NCI-H82 treated with DMSO at 0.1 percent for 48 hours (cell line): ENCODE results near the gene MMRN1.
A peak's percentile ranks its signal among the peaks of the same experiment; 100 is the strongest.

Source experiments
- DNase-seq: peaks from one replicate; lab custom pipeline; 2025; ENCODE audit not compliant: unreplicated experiment; lab: John Stamatoyannopoulos, UW

MMRN1 gene, protein sequence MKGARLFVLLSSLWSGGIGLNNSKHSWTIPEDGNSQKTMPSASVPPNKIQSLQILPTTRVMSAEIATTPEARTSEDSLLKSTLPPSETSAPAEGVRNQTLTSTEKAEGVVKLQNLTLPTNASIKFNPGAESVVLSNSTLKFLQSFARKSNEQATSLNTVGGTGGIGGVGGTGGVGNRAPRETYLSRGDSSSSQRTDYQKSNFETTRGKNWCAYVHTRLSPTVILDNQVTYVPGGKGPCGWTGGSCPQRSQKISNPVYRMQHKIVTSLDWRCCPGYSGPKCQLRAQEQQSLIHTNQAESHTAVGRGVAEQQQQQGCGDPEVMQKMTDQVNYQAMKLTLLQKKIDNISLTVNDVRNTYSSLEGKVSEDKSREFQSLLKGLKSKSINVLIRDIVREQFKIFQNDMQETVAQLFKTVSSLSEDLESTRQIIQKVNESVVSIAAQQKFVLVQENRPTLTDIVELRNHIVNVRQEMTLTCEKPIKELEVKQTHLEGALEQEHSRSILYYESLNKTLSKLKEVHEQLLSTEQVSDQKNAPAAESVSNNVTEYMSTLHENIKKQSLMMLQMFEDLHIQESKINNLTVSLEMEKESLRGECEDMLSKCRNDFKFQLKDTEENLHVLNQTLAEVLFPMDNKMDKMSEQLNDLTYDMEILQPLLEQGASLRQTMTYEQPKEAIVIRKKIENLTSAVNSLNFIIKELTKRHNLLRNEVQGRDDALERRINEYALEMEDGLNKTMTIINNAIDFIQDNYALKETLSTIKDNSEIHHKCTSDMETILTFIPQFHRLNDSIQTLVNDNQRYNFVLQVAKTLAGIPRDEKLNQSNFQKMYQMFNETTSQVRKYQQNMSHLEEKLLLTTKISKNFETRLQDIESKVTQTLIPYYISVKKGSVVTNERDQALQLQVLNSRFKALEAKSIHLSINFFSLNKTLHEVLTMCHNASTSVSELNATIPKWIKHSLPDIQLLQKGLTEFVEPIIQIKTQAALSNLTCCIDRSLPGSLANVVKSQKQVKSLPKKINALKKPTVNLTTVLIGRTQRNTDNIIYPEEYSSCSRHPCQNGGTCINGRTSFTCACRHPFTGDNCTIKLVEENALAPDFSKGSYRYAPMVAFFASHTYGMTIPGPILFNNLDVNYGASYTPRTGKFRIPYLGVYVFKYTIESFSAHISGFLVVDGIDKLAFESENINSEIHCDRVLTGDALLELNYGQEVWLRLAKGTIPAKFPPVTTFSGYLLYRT

DNA sequence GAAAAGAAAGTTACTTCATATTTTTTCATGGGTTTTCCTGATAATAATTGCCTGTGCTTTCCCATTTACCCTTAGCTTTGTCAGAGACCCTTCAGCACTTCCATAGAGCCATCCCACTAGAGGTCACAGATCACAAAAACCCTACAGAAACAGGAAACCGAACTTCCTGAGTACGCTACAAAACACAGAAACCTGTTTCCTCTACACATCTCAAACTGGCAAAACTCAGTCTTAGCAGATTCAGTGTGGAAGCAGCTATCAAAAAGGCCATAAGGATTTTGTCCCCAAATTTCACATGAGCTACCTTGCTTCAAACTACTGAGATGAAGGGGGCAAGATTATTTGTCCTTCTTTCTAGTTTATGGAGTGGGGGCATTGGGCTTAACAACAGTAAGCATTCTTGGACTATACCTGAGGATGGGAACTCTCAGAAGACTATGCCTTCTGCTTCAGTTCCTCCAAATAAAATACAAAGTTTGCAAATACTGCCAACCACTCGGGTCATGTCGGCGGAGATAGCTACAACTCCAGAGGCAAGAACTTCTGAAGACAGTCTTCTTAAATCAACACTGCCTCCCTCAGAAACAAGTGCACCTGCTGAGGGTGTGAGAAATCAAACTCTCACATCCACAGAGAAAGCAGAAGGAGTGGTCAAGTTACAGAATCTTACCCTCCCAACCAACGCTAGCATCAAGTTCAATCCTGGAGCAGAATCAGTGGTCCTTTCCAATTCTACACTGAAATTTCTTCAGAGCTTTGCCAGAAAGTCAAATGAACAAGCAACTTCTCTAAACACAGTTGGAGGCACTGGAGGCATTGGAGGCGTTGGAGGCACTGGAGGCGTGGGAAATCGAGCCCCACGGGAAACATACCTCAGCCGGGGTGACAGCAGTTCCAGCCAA lies at the start of gene MMRN1:
Gene MMRN1 (plus strand): TSS at position 206 of the 902 bp plus-strand sequence. CDS start 118 bp downstream, at position 324.
- DNase-seq: no peak

DNA sequence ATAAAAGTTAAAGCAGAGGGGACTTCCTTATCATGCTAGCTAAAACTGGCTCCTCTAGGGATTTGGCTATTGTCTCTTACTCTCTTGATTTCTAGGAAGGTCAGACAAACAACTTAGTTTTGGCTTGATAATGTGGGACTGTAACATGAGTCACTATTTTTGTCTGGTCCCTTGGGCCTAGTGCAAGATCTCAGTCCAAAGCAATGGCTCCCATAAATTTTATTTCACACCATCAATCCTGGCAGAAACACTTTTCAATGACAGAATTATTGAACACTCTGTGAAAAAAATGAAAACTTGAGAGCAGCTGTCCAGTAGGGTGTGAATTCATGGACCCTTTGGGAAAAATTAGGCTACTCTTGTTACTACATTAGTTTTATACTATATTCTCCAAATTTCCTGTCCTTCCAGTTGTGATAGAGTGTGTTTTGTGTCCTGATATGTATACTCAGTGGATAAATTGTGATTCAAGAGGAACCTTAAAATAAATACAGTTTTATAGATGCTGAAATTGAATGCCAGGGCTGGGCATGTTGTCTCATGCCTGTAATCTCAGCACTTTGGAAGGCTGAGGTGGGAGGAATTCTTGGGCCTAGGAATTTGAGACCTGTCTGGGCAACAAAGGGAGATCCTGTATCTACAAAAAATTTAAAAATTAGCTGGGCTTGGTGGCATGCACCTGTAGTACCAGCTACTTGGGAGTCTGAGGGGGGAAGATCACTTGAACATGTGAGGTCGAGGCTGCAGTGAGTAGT lies 46.9 kb upstream of the MMRN1 start:
- no peak for DNase-seq

DNA sequence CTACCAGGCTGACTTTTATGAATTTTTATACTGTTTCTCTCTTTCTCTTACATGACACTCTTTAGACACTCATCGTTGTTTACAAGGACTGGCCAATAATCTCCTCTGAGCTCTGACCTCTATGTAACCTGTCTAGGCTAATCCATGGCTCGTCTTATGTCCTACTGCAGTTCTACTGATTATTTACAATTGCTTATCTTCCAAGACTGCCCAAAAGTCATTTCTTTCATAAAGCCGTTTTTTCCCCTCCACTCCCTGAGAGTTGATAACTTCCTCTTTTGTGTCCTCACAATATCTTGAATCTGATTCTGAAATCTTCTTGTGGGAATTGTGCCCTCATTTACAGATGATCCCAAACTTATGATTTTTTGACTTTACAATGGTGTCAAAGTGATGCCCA lies 39.4 kb upstream of the MMRN1 start:
- DNase-seq: no peak

DNA sequence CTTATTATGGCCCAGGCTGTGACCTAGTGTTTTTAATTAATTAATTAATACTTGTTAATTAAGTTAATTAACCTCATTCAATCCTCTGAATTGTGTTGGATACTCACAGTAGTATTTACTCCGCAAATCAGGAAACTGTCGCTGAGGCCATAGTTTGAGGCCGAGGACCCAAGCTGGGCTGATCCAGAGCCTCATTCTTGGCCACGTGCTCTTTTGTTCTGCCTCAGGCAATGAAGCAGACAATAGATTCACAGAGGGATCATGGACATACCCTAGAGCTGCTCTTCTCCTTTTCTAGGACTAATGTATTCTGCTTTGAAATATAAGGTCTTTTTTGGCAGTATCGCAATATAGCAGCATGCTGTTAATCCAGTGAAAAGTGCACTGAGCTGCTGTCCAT lies 33.7 kb upstream of the MMRN1 start:
- no peak for DNase-seq

DNA sequence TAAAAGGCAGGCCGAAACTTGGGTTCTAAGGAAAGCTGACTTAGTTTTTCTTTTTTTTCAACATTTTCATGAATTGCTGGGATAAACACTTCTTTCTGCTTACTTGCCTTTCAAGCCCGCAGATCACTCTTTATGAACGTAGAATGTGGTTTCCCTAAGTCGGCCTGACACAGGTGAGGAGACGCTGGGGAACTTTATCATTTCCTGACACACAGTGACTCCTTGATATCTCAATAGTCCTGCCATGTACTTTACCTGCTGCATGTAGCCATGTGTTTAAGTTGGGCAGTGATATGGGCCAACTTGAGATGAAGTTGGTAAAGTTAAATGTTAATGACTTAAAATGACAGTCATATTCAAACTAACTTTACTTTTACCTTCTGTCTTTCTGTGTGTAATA lies 31.1 kb upstream of the MMRN1 start:
- no peak for DNase-seq

DNA sequence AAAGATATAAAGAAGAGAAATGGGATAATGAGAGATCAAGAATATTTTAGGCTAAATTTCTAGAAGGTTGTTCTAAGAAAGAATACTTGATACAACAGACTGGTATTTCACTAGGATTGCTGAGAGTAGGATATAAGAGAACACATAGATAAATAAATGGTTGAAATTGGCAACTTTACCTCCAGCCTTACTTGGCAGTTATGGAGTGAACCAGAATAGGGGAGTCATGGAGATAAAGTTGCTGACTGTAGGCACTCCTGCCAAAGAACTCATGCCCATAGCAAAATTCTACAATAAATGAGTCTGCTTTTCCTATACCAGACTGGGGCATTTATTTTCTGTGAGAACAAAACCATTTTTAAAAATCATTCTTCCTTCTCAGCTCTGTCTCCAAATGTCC lies 26.4 kb upstream of the MMRN1 start:
- no peak for DNase-seq

DNA sequence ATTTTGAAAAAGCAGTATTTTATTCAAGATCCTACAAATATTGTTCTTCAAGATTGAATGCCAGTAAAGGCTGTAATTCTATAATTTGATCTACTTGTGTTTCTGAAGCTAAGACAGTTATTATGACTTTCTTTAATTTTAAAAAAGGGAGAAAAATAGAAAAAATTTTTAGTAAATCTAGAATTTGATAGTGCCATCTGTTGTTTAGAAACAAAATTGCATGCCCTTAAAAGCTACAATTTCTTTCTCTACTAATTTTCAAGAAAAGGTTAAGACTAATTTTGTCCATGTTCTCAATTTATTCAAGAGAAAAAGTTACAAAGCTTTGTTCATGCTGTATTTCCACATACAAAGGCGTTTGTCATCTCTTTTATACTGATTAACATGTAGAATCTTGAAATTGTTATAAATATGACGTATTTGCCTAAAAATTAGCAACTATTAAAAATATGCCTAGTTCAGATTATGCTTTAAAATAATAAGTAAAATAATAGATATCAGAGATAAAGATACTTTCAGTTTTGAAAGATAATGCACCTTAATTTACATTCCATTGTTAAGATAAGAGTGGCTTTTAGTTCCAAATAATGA lies 25.6 kb upstream of the MMRN1 start:
- no peak for DNase-seq

DNA sequence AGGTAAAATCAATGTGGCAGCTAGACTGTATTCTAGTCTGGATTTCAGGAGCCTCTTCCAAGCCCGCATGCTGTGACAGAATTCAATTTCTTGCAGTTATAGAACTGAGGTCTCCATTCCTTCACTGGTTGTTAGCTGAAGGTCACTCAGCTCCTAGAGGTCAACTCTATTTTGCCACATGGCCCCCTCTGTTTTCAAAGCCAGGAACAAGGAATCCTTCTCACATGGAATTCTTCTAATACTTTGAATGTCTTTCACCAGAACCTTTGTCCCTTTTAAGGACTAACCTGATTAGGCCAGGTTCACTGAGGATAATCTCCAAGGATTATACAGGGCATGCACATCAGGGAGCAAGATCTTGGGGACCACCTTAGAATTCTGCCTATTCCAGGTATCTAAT lies 23.4 kb upstream of the MMRN1 start:
- DNase-seq: peak; percentile 5

DNA sequence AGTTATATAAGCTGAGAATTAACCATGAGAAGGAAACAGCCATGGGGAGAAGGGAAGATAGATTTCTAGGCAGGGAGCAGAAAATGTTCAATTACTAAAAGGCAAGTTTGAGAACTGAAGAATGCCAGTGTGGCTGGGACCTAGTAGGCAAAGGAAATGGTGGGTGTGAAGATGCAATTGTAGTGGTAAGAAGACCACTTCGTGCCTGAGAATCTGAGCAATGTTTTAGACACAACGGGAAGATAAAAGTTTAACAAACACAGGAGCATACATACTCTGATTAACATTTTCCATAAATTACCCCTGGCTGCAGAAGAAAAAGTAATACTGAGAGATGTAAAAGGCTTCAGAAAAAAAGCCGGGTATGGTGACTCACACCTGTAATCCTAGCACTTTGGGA lies 18.1 kb upstream of the MMRN1 start:
- DNase-seq: no peak

DNA sequence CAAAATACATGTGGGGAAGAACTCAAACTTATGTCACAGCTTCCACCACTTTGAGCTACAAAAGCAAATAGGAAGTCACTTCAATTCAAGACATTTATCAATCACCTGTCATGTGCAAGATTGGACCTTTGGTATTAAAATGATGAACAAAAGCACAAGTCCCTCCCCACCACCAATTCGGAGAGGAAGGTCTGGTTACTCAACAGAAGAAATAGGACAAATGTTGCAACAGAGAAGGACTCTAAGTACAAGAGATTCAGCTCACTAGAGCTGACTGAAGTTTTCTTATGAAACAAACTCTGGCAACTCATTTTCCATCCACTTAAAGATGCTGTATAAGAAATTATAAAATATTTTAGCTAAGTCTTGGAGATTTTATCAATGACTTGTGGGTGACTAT lies 16.0 kb upstream of the MMRN1 start:
- DNase-seq: no peak

DNA sequence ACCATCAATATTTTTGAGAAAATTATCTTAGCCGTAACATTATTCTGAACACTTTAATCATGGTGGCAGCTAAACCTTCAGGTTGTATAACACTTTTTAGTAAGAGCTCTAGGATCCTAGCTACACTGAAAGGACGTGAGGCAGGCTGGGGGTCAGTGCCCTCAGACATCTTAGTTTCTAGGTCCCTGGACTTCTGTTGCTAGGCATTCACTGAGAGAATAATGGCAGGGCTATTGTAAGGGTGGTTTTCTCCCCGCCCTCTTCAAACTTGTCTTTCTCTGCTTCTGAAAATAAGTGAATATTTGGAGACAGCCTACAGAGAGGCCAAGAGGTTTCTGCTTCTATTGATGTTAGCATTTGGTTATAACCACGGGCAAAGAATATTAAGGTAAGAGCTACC lies 15.4 kb upstream of the MMRN1 start:
- no peak for DNase-seq

DNA sequence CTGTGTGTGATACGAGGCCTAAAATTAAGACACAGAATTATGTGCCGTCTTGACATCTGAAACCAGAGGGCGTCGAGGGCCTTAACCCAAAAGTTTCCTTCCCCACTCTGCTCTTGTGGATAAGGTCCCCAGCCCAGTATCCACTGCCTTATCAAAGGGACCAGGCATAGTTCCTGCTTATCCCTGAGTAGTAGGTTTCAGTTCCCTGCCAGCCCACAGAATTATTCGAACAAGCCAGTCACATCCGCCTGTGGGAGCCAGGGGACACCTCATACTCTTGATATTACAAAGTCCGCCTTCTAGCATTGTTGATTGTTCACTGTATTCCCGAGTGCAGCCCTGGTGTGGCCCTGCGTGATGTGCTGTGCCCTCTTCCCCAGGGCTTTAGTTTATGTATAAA lies 5.4 kb upstream of the MMRN1 start:
- no peak for DNase-seq

DNA sequence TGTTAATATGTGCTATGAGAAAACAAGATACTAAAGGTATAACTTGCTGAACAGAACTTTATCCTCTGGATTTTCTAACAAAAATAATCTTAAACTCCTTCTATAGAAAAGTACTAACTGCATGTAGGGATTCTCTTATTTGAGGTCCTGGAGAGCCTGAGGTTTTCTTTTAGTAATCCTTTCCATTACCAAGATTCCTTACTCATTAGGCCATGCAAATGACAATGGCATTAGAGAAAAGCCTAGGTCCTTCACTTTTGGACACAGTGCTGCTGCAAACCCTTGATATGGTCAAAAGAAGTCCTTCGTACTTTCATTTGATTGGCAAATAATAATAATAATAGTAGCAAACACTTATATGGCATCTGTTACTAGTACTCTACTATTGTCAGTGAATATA lies 3.2 kb downstream of the MMRN1 start:
- no peak for DNase-seq

DNA sequence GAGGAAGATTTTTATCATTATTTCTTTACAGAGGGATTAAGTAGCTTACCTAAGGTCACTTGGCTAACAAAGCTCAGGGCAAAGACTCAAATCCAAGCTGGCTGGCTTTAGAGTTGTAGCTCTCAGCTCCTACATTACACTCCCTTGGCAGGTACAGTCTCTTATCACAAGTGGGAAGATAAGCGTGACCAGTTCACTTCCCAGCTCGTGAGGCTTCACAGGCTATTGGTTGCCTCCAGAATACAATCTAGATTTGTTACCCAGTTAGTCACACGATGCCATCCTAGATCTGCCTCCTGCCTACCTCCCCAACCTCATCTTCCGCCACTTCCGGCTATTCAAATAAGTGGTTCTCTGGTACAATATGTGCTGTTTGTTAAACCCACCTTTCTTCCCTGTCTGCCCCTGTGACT lies 3.7 kb downstream of the MMRN1 start:
- no peak for DNase-seq

DNA sequence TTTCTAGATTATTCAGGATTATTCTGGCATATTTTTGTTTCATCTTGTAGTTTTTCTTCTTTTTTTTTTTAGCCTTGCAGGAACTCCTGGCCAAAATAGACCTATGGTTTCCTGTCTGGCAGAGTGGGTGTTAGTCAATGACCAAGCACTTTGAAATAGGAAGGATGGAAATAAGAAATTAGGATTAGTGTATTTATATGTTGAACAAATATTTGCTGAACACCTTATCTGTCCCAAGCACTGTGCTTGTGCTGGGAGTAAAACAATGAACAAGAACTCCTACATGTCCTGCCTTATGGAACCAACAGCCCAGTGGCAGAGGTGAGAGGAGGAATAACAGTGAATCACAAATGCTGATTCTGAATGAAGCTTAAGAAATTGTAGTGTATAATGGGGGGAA lies 4.5 kb downstream of the MMRN1 start:
- DNase-seq: no peak

DNA sequence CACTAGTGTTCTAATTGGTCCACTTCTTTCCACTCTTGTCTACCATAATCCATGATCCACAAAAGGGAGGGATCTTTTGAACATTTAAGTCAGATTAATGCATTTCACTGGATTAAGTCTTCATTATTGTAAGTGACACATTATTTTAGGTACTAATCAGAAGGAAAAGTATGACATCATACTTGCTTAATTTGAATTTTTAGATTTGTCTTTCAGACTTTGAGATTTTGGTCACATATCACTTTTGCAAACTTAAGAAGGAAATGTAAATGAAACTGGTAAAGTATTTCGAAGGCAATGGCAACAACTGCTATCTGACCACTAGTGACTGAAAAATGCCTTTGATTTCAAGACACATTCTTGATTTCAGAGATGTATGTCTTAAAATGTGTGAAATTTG lies 5.2 kb downstream of the MMRN1 start:
- DNase-seq: no peak

DNA sequence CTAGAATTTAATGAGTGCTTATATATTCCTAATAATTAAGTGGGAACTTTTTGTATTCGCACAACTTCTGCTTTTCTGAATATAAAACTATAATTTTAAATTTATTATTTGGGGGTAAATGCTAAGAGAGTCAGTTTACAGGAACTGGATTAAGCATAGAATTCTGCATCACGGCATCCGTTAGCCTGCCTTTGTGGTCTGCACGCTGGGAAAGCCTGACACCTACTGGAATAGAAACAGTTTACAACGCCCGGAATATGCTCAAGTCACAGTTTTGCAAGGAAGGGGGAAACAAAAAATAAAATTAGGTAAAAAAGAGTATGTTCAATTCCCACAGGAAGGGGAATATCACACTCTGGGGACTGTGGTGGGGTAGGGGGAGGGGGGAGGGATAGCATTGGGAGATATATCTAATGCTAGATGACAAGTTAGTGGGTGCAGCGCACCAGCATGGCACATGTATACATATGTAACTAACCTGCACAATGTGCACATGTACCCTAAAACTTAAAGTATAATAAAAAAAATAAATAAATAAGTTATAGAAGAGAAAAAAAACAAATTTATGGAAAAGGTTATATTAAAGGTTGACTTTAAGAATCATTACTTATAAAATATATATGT lies 7.3 kb downstream of the MMRN1 start:
- DNase-seq: peak; percentile 46

DNA sequence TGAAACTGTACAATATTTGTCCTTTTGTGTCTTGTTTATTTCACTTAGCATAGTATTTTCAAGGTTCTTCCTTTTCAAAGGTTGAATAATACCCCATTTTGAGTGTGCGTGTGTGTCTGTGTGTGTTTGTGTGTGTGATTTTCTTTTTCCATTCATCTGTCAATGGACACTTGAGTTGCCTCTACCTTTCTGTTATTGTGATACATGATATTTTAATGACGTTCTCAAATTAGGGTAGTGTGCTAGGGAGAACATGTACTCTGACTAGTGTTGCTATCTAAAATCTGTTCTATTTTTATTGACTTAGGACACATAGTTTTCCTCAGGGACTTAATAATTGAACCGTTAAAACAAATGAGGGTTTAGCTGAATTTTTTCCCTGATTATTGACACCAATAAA lies 9.9 kb downstream of the MMRN1 start:
- DNase-seq: no peak

DNA sequence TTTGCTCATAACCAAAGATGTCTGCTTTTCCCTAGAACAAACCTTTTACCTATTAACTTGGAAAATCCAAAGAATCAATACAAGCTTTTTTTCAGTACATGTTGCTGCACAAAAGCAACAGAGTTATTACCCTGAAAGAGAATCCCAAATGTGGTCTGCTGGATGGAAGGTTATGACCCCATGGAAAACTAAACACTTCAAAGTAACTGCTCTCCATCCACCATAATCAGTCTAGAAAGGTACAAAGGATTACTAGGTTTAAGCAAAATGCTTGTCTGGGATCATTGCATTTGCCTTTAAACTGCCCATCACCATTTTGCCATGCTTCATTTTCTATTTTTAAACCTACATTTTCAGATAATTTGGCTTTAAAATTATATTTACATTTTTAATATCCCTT lies 11.7 kb downstream of the MMRN1 start:
- no peak for DNase-seq
